NCI-H1417 (cell line): ENCODE measurements around the gene BDKRB2.

Experiments used
- DNase-seq, 3 experiments: peaks; one replicate each; lab custom pipeline; 2025; lab: John Stamatoyannopoulos, UW

The BDKRB2 gene

GRCh38 chr14:96270565-96271420, 66.2 kb downstream of the BDKRB2 start:
- DNase-seq: no peak

- DNase-seq: no peak
Measured at GRCh38 chr14:96271421-96271762, 66.8 kb downstream of the BDKRB2 start.

DNA sequence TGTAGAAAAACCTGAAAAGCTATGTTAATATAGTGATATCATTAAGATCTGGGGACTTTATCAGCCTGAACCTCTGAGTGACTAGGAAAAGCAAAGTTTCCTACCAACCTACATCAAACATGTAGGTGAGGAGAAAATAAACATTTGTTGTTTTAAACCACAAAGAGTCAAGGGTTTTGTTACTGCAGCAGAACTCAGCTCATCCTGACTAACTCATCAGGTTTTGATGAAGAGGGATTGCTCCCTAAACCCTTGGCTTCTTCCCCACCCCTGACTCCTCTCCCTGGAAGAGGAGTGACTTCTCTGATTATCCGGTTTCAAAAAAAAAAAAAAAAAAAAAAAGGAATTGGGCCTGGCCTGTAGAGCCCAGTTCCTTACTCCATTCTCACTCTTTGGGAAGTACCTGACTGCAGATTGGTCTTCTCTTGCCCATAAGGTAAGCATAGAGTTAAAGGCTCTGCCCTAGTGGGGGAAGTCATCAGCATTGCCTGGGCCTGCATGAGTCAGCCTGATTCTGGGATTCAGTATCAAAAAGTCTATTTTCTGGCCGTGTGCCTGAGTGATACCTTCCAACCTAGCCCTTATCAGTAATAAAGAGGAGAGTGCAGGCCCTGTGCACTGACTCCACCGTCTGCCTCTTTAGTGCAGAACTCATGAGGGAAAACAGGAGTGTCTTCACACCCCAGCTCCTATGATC, 68.3 kb downstream of the BDKRB2 start:
- DNase-seq: no peak

- DNase-seq: no peak
Measured at GRCh38 chr14:96273629-96274028, 69.0 kb downstream of the BDKRB2 start.

DNA sequence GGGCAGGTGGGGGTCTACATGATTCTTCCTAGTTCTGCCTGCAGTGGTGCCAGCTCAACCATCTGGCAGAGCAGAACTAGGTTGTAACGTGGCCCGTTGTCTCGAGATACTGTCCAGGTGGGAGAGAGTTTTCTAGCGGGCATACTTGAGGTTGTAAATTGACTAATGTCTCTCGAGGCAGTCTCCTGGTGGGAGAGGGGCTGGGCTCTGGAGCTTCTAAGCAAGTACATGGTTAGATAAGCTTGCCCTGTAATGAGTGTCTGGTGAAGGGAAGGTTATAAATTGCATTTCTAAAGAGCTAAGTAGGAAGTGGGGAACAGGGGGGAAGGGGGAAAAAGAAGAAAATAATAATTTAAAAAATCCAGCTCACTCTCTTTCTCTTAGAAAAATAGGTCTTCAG, 69.5 kb downstream of the BDKRB2 start:
- DNase-seq: no peak

DNA sequence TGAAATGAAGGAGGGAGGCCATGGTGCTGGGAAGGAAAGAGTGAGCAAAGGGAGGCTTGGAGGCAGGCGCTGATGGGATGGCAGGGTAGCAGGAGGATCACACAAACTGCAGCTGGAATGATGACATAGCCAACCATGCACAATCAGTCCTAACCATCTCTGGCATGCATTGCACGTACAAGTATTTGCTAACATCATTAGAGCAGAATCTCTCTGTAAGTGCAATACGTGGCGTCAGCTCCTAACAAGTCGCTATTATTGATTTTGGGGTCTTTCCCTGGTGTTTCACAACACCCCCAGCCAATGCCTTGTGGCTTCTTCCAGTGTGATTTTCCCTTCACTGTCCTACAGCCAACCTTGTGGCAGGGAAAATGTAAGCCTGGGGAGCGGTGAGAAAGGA, 69.9 kb downstream of the BDKRB2 start:
- DNase-seq: no peak

GRCh38 chr14:96275177-96276112, 70.8 kb downstream of the BDKRB2 start:
- DNase-seq: peak; percentile 58 to 84 (median 70)

DNA sequence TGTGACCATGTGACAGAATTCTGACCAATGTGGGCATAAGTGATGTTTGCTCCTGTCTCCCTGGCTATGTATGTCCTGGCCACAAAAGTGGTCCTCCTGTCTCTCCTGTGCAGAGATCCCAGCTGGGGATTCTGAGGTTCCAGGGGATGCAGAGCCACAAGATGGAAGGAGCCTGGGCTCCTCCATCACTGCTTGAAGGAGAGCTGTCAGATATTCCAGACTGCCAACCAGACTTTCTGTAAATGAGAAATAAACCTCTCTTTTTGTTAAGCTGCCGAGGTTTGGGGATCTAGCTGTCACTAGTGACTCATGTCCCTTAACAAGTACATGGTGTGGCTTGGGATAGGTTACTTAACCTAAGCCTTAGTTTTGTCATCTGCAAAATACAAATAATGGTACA, 73.3 kb downstream of the BDKRB2 start:
- DNase-seq: no peak

DNA sequence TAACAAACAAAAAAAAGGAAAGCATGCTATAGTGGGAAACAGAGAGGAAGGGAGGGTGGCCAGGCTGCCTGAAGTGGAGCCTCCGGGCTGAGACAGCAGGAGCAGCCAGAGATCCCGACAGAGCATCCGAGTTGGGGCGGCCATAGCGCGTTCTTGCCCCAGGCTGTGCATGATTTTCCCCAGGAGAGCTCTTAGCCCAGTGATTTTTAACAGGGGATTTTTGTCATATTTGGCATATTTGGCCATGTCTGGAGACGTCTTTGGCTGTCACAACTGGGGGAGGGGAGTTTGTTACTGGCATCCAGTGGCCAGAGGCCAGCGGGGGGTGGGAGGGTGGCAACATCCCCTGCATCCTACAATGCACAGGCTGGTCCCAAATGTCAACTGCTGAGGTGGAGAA, 74.9 kb downstream of the BDKRB2 start:
- DNase-seq: no peak

GRCh38 chr14:96280104-96280503, 75.5 kb downstream of the BDKRB2 start:
- DNase-seq: no peak

GRCh38 chr14:96281486-96281885, 76.8 kb downstream of the BDKRB2 start:
- peak in 1 of 3 experiments; percentile 20 for DNase-seq

- DNase-seq: no peak
Measured at GRCh38 chr14:96284008-96284407, 79.4 kb downstream of the BDKRB2 start.

- no peak for DNase-seq
Measured at GRCh38 chr14:96284430-96284829, 79.8 kb downstream of the BDKRB2 start.

- DNase-seq: no peak
Measured at GRCh38 chr14:96285667-96286066, 81.0 kb downstream of the BDKRB2 start.

GRCh38 chr14:96286251-96286650, 81.6 kb downstream of the BDKRB2 start:
- DNase-seq: no peak

GRCh38 chr14:96287856-96288255, 83.2 kb downstream of the BDKRB2 start:
- no peak for DNase-seq
